HEK293 (cell line): ENCODE results near the gene SPAST.

ENCODE experiments used
- AEBP2 ChIP-seq: fragments of 450-650 bp; formaldehyde crosslinking; IDR thresholded peaks from 2 replicates; pipeline ENCODE4 v1.5.1; 2016; ENCODE audit warnings: missing biosample characterization, missing genetic modification characterization, borderline replicate concordance
- BCL11B ChIP-seq: fragments of 450-650 bp; formaldehyde crosslinking; IDR thresholded peaks from 2 replicates; pipeline ENCODE4 v1.5.1; 2016; ENCODE audit warnings: low read depth, missing biosample characterization, missing genetic modification characterization
- GLIS1 ChIP-seq: fragments of 450-650 bp; formaldehyde crosslinking; IDR thresholded peaks from 2 replicates; pipeline ENCODE4 v1.5.1; 2016; ENCODE audit warnings: missing biosample characterization, missing genetic modification characterization
- HOXA7 ChIP-seq: sonication (generic); formaldehyde crosslinking; IDR thresholded peaks from 2 replicates; pipeline ENCODE4 v1.8.1; 2022; ENCODE audit warnings: missing genetic modification reagents, borderline replicate concordance
- INSM2 ChIP-seq: fragments of 450-650 bp; formaldehyde crosslinking; IDR thresholded peaks from 2 replicates; pipeline ENCODE4 v1.5.1; 2016; ENCODE audit warnings: missing biosample characterization, missing genetic modification characterization
- KLF10 ChIP-seq: fragments of 450-650 bp; IDR thresholded peaks from 2 replicates; pipeline ENCODE4 v1.5.1; 2018; ENCODE audit warnings: missing biosample characterization, mild to moderate bottlenecking, missing genetic modification characterization
- SCRT1 ChIP-seq: fragments of 450-650 bp; formaldehyde crosslinking; IDR thresholded peaks from 2 replicates; pipeline ENCODE4 v1.5.1; 2016; ENCODE audit warnings: missing biosample characterization, missing genetic modification characterization, borderline replicate concordance
- SETDB1 ChIP-seq: IDR thresholded peaks from one replicate; pipeline ENCODE4 v1.6.1; 2017; ENCODE audit warnings: mild to moderate bottlenecking, low read length, moderate library complexity, mixed read lengths; ENCODE audit not compliant: insufficient read length
- ZBTB21 ChIP-seq: fragments of 450-650 bp; formaldehyde crosslinking; IDR thresholded peaks from 2 replicates; pipeline ENCODE4 v1.5.1; 2017; ENCODE audit warnings: missing biosample characterization, missing genetic modification characterization
- ZBTB49 ChIP-seq: fragments of 450-650 bp; formaldehyde crosslinking; IDR thresholded peaks from 2 replicates; pipeline ENCODE4 v1.5.1; 2016; ENCODE audit warnings: missing biosample characterization, missing genetic modification characterization, low read depth
- ZBTB7A ChIP-seq: fragments of 450-650 bp; formaldehyde crosslinking; IDR thresholded peaks from 2 replicates; pipeline ENCODE4 v1.5.1; 2016; ENCODE audit warnings: low read depth, missing biosample characterization, missing genetic modification characterization
- ZFHX2 ChIP-seq: fragments of 450-650 bp; formaldehyde crosslinking; conservative IDR thresholded peaks from 2 replicates; pipeline ENCODE4 v1.5.1; 2016; ENCODE audit warnings: missing biosample characterization, missing genetic modification characterization
- ZFP41 ChIP-seq: fragments of 450-650 bp; formaldehyde crosslinking; IDR thresholded peaks from 2 replicates; pipeline ENCODE4 v1.5.1; 2016; ENCODE audit warnings: missing biosample characterization, missing genetic modification characterization, borderline replicate concordance
- ZNF133 ChIP-seq: fragments of 450-650 bp; formaldehyde crosslinking; IDR thresholded peaks from 2 replicates; pipeline ENCODE4 v1.5.1; 2016; ENCODE audit warnings: missing biosample characterization, missing genetic modification characterization
- ZNF140 ChIP-seq: fragments of 450-650 bp; formaldehyde crosslinking; IDR thresholded peaks from 2 replicates; pipeline ENCODE4 v1.5.1; 2016; ENCODE audit warnings: missing biosample characterization, missing genetic modification characterization
- ZNF175 ChIP-seq: fragments of 450-650 bp; formaldehyde crosslinking; IDR thresholded peaks from 2 replicates; pipeline ENCODE4 v1.5.1; 2016; ENCODE audit warnings: missing biosample characterization, missing genetic modification characterization
- ZNF248 ChIP-seq: fragments of 450-650 bp; formaldehyde crosslinking; IDR thresholded peaks from 2 replicates; pipeline ENCODE4 v1.5.1; 2017; ENCODE audit warnings: missing biosample characterization, missing genetic modification characterization
- ZNF280C ChIP-seq: fragments of 450-650 bp; formaldehyde crosslinking; IDR thresholded peaks from 2 replicates; pipeline ENCODE4 v1.5.1; 2016; ENCODE audit warnings: missing biosample characterization, missing genetic modification characterization
- ZNF404 ChIP-seq: fragments of 450-650 bp; formaldehyde crosslinking; IDR thresholded peaks from 2 replicates; pipeline ENCODE4 v1.5.1; 2017; ENCODE audit warnings: missing biosample characterization, missing genetic modification characterization
- ZNF518A ChIP-seq: fragments of 450-650 bp; formaldehyde crosslinking; conservative IDR thresholded peaks from 2 replicates; pipeline ENCODE4 v1.5.1; 2016; ENCODE audit warnings: low read depth, missing biosample characterization, missing genetic modification characterization
- ZNF621 ChIP-seq: fragments of 450-650 bp; formaldehyde crosslinking; IDR thresholded peaks from 2 replicates; pipeline ENCODE4 v1.5.1; 2017; ENCODE audit warnings: missing biosample characterization, missing genetic modification characterization
- ZNF658 ChIP-seq: fragments of 450-650 bp; formaldehyde crosslinking; IDR thresholded peaks from 2 replicates; pipeline ENCODE4; 2016; ENCODE audit warnings: missing biosample characterization, missing genetic modification characterization
- ZNF704 ChIP-seq: fragments of 450-650 bp; formaldehyde crosslinking; IDR thresholded peaks from 2 replicates; pipeline ENCODE4 v1.5.1; 2016; ENCODE audit warnings: missing biosample characterization, missing genetic modification characterization
- ZNF707 ChIP-seq: fragments of 450-650 bp; formaldehyde crosslinking; IDR thresholded peaks from 2 replicates; pipeline ENCODE4 v1.5.1; 2016; ENCODE audit warnings: missing biosample characterization, missing genetic modification characterization

The SPAST gene

GRCh38 chr2:32172870-32173269 is 109.5 kb downstream of the SPAST start (continued):
- TF ChIP-seq ZNF404 (no peak), ZNF518A (peak; percentile 57; the same call in 1 of the 2 replicates), SETDB1 (no peak), ZNF280C (tag by site-specific recombination) (no peak), ZBTB21 (peak; percentile 66; the same call in 1 of the 2 replicates), ZFHX2 (no peak), KLF10 (tag by site-specific recombination) (no peak), HOXA7 (CRISPR knock-in tag) (no peak), ZNF707 (tag by site-specific recombination) (no peak), ZNF658 (no peak), AEBP2 (tag by site-specific recombination) (no peak), ZFP41 (no peak), ZBTB7A (tag by site-specific recombination) (no peak), ZNF248 (tag by site-specific recombination) (no peak), ZNF133 (tag by site-specific recombination) (no peak), GLIS1 (tag by site-specific recombination) (no peak), BCL11B (tag by site-specific recombination) (no peak), ZNF621 (tag by site-specific recombination) (no peak), SCRT1 (peak; percentile 78), ZBTB49 (no peak), INSM2 (tag by site-specific recombination) (no peak), ZNF175 (tag by site-specific recombination) (no peak), ZNF140 (no peak), ZNF704 (tag by site-specific recombination) (no peak)
